Breast epithelium (tissue), 3 donors: Measurements from ENCODE around the gene TES.

Experiments
- CTCF ChIP-seq, 3 donors: fragments of 450-650 bp; IDR thresholded peaks; one replicate each; pipeline ENCODE4 v1.5.1; 2016 to 2017; ENCODE audit warnings: antibody characterized with exemption in 3 of 3, mild to moderate bottlenecking in 3 of 3, moderate library complexity in 3 of 3
- POLR2A ChIP-seq: fragments of 450-650 bp; IDR thresholded peaks from one replicate; pipeline ENCODE4 v1.6.1; 2016; ENCODE audit warnings: antibody characterized with exemption, mild to moderate bottlenecking, moderate library complexity
- POLR2AphosphoS5 ChIP-seq, 3 donors: sonication (generic); formaldehyde crosslinking; IDR thresholded peaks; one replicate each; pipeline ENCODE4 v1.6.1; 2017; ENCODE audit warnings: antibody characterized with exemption in 3 of 3

DNA sequence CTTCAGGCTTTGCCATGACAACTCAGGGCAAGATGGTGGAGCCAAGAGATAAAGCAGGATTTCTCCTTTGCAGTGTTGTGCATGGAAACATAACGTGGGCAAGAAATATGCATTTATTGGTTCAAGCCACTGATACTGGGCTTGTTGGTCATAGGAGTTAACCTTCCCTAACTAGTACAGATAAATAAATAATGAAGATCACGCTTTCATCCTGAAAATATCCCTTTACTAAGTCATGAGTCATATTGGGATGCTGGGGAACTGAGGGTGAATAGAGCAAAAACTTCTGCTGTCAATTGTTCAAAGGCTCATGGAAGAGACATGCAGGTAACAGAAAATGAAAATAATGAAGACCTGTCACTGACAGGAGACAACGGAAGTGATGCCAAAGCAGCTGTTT, 55.5 kb downstream of the TES start:
- TF ChIP-seq CTCF (IDR thresholded peaks at IDR 0.05) = no peak
- no peak for TF ChIP-seq POLR2AphosphoS5 (IDR thresholded peaks at IDR 0.05)
- TF ChIP-seq POLR2A = no peak
